ENCODE measurements around the gene CD200R1L.
"Not testable (repeated sequence)": the region's sequence is repeated elsewhere in the genome, so short reads cannot be mapped to it uniquely, and the experiment has no call there.

The CD200R1L gene, protein sequence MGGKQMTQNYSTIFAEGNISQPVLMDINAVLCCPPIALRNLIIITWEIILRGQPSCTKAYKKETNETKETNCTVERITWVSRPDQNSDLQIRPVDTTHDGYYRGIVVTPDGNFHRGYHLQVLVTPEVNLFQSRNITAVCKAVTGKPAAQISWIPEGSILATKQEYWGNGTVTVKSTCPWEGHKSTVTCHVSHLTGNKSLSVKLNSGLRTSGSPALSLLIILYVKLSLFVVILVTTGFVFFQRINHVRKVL

DNA sequence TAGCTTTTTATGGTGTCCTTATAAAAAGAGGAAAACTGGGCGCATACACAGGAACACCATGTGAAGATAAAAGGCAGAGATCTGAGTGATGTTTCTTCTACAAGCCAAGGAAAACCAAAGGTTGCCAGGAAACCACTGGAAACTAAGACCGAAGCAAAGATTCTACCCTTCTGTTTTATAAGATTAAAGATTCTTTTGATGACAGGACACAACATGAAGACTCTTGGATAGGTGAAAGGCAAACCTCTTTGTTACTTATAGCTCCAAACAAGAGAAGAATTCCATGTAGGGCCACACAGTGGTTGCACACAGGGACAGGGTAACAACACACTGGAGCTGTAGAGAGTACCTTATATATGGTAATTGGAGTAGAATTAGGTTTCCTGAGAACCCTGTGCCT, at the start of gene CD200R1L:
Gene CD200R1L, minus strand, starts transcription at position 101 of the 400 bp plus-strand sequence. CDS start 17,497 bp downstream, outside the sequence.
- no peak for DNase-seq (ENCODE audit: low spot score)

DNA sequence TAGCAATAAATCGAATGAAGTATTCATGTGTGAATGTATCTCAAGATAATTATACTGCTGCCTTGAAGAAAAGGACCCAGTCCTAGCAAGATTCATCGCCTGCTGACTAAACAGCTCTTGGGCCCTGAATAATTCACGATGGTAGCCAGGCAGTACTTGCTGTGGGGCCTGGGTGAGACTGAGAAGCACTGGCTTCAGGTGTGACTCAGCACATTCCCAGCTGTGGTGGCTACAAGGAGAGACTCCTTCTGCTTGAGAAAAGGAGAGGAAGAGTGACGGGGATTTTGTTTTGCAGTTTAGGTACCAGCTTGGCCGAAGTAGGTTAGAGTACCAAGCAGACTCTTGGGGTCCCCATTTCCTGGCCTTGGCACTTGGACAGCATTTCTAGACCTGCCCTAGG, 47.6 kb upstream of the CD200R1L start:
- no peak for DNase-seq (ENCODE audit: low spot score)

GRCh38 chr3:112889357-112889756, 42.7 kb upstream of the CD200R1L start:
- no peak for DNase-seq (ENCODE audit: low spot score)

DNA sequence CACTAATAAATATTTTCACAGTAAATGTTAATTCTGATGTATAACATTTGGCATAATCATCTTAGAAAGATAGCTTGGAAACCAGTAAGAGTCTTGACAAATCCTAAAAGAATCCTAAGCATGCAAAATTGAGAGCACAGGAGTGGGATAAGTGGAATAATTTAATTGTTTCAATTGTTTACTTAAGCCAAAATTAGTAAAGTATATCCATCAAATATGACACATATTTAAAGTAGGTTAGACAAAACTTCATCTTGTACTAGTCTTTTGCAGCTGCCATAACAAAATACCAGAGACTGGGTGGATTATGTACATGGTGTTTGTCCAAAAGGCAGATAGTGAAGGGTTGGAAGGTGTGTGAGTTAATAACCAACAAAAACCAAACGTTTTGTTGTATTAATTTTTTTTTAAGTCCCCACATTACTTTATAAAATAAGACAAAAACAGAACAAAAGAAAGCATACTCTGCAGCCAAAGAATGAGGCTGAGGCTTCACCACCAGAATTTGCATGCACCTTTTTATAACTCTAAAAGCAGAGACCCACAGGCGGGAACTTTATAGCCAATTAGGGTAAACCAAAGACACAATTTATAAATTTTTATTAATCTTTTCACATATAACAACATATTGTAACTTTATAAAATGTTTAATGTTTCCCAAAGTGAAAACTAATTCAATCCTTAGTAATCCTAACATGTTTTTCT, 41.9 kb upstream of the CD200R1L start:
- no peak for DNase-seq (ENCODE audit: low spot score)

- DNase-seq (ENCODE audit: low spot score): no peak
Observed at GRCh38 chr3:112884678-112885290, 38.1 kb upstream of the CD200R1L start.

GRCh38 chr3:112881891-112882290, 35.2 kb upstream of the CD200R1L start:
- DNase-seq (ENCODE audit: low spot score): no peak

DNA sequence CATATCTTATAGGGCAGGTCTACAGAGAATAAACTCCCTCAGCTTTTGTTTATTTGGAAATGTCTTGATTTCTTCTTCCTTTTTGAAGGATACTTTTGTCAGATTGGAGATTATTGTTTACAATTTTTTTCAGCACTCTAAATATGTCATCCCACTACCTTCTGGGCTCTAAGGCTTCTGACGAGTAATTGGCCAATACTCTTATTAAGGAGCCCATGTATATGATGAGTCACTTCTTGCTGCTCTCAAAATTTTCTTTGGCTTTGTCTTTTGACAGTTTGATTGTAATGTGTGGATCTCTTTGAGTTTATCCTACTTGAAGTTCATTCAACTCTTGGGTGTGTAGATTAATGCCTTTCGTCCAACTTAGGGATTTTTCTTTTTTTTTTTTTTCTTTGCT, 28.9 kb upstream of the CD200R1L start:
- no peak for DNase-seq (ENCODE audit: low spot score)

GRCh38 chr3:112874725-112875124, 28.1 kb upstream of the CD200R1L start:
- DNase-seq (ENCODE audit: low spot score): no peak

GRCh38 chr3:112873632-112874031, 27.0 kb upstream of the CD200R1L start:
- no peak for DNase-seq (ENCODE audit: low spot score)

DNA sequence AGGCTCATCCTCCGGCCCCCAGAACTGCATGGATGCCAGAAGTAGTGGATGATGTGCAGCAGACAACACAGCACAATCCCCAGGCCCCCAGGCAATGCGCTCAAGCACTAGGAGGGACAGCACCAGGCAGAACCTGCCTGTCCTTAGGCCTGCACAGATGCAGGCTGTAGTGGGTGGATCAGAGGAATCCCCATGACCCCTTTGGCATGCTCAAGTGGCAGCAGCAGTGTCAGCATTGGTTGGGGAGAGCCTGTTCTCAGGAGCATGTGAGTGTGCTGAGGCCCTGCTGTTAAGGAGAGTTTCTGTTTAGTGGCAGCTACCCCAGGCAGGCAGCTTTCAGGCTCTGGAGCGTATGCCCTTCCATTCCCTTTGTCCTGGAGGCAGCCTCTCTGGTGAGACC, 25.1 kb upstream of the CD200R1L start:
- DNase-seq (ENCODE audit: low spot score): no peak

DNA sequence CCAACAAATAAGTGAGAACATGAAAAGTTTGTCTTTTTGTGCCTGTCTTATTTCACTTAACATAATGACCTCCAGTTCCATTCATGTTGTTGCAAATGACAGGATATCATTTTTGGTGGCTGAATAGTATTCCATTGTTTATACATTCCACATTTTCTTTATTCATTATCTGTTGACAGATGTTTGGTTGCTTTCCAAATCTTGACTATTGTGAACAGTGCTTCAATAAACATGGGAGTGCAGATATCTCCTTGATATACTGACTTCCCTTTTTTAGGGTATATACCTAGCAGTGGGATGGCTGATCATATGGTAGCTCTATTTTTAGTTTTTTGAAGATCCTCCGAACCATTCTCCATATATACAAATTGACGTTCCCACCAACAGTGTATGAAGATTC, 19.1 kb upstream of the CD200R1L start:
- DNase-seq (ENCODE audit: low spot score): no peak

DNA sequence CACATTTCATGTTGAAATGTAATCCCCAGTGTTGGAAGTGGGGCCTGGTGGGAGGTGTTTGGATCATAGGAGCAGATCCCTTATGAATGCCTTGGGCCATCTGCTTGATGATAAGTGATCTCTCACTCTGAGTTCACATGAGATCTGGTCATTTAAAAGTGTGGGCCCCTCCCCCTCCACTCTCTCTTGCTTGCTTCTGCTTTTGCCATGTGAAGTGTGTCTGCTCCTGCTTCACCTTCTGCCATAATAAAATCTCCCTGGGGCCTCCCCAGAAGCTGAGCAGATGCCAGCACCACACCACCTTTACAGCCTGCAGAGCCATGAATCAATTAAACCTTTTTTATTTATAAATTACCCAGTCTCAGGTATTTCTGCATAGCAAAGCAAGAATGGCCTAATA, 14.2 kb upstream of the CD200R1L start:
- DNase-seq (ENCODE audit: low spot score): no peak

DNA sequence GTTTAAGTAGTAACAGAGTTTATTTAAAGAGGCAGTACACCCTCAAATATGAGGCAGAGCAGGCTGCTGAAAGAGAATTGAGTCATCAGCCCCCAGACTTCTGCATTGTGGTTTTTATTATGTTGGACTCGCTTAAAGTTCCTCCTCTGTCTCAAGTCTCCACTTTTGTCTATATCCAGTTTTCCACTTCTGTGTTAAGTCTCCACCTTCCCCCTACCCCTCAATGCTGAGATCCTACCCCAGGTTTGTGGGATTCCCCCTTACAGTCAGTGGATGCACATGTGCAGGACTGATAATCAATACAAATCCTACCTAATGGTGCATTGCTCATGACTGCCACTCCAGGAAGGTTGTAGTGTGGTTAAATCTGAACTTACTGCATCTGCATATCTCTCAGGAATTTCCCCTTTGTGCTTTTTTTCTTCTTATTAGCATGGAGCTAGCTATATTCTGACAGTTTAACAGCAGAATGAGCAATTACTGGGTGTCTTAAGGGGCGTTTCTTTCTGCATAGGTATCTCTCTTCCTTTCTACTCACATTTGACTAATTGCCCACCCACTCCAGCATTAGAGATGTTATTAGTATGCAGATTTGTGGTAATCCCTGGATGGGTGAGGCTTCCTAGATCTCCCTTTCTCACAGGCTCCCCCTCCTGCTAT, 11.9 kb upstream of the CD200R1L start:
- DNase-seq (ENCODE audit: low spot score): no peak

- no peak for DNase-seq (ENCODE audit: low spot score)
Observed at GRCh38 chr3:112857526-112857925, 10.9 kb upstream of the CD200R1L start.

DNA sequence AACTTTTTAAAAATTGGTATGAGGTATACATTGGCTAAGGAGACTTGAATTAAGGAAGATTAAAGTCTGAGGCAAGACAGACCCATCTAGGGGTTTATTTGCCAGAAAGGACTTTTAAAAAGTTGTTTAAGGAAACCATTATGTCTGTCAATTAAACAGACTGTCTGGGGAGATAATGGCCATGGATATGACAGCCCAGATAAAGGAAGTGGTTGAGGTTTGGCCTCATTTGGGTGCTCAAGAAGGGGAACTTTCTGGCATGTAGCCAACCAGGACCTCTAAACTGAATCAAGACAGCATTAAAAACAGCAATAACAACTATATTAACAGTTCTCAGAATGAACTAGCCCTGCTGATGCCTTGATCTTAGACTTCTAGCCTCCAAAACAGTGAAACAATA, 9.9 kb upstream of the CD200R1L start:
- DNase-seq (ENCODE audit: low spot score): no peak

DNA sequence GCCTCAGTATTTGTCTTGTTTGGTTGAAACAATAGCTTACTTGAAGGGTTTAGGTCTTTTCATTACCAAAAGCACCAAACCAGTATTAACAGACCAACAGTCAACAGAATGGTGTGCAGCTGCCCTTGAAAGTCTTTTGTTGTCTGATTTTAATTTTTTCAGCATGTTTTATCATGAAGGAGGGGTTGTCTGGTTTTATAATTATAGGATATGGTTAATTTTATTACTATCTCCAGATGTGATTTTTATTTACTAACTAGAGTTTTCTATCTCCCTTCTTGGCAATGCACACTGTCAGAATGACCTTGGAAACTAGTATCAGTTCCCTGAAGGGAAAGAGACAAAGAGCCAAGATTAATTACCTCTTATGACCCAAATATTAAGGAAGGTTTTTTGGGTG, 9.2 kb upstream of the CD200R1L start:
- no peak for DNase-seq (ENCODE audit: low spot score)

DNA sequence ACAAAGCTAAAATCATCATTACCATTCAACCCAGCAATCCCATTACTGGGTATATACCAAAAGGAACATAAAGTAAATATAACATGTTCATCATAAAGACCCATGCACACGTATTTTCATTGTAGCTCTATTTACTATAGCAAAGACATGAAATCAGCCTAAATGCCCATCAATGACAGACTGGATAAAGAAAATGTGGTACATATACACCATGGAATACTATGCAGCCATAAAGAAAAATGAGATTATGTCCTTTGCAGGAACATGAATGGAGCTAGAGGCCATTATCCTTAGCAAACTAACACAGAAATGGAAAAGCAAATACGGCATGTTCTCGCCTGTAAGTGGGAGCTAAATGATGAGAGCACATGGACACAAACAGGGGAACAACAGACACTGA, 8.4 kb upstream of the CD200R1L start:
- DNase-seq (ENCODE audit: low spot score): not testable (repeated sequence)

DNA sequence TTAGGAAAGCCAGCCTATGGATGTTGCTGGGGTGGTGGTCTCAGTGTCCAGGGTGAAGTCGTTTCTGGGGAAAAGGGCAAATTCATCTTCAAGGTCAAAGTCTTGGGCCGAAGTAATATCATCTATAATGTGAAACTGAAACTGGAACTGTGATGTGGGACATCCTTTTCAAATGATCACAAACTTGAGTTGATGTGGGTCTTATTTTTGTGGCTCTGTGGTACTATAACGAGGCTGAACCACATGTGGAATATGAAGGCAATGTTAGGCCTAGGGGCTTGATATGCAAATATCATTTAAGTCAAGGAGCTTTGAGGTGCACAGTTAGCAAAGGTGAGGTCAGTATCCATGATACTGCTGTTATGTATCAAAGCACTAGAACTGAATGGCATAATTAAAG, 1.5 kb upstream of the CD200R1L start:
- DNase-seq (ENCODE audit: low spot score): no peak

GRCh38 chr3:112847692-112848091, 1.0 kb upstream of the CD200R1L start:
- no peak for DNase-seq (ENCODE audit: low spot score)

DNA sequence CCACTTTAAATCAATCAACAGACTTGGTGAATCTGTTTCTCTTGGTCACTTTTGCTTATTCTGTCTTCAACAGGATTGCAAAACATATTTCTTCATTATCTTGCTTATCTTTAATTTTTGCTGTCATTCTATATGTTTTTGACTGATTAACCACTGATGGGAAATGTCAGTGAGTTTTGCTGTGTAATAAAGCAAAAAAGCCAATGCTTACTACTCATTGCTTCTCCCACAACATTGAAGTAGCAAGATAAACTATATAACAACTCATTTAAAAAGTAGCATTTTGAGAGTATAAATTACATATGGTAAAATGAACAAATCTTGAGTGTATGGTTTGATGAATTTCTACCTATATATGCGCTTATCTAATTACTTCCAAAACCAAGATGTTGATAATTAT, 892 bp downstream of the CD200R1L start:
- DNase-seq (ENCODE audit: low spot score): no peak

DNA sequence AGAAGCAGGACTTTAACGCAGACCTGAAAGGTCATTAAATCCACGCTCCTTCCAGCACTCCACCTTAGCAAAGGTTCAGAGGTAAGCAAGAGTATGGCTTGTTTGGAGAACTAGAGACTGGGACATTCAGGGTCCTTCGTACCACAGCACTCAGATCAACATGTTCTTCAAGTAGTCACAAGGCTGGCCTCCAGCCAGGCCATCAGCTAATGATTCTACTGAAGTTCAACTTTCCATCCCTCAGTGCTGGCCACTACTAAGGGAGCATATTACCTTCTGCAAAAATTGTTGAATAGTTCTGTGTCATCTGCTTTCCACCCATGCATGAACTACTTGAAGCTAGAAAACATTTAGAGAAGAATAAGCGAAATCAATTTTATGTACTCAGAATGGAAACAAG, 17.6 kb downstream of the CD200R1L start:
- DNase-seq (ENCODE audit: low spot score): no peak

GRCh38 chr3:112822064-112823055, 24.3 kb downstream of the CD200R1L start:
- DNase-seq (ENCODE audit: low spot score): no peak

Data from hepatic stellate cell (primary cell).